Measurements from ENCODE around the gene CCDC87. TPM values are rescaled to one million over a fixed set of nuclear protein-coding genes. Genes with fewer than 3 reads are reported as not detected.

Gene CCDC87
- total and polyA plus RNA-seq, 2 of the 8 experiments (the other 6 are each of a cell fraction or from before 2014, with no cell fraction given) = 0.32 to 0.99 TPM

DNA sequence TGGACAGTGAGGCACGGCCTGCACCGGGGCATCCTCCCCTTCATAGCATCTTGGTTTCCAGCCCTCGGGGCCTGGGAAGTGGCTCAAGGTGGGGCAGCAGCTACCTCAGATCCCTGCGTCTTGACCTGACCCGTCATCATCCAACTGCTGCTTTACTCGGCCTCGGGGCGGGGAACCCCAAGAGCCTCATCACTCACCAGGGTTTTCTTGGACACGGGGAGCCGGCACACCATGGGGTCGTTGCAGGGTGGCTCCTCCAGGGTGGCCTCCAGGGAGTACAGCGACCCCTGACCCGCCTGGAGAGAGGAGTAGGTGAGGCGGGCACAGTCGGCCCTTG, 25.1 kb downstream of the CCDC87 start:
- Histone ChIP-seq H2BK5ac (ENCODE audit: low read depth, low read length) (no peak overlapping the region), H3K4me2 (ENCODE audit: insufficient read depth in 1 of 2, low read depth in 2 of 2, low read length in 2 of 2) (peak overlapping the region in 1 of 2 experiments; percentile 11; a peak in 1 of 4 replicates), H4K91ac (replicated peaks; ENCODE audit: insufficient read length, low read length) (peak overlapping the region; percentile 67), H3K79me2 (ENCODE audit: control insufficient read depth in 1 of 2, insufficient read depth in 2 of 2, low read length in 2 of 2) (no peaks in the 10 kb centered on the region), H3K27ac (ENCODE audit: low read depth, low read length) (no peak overlapping the region), H4K5ac (ENCODE audit: insufficient read length, low read depth, low read length) (no peak overlapping the region), H2AFZ (ENCODE audit: low read length) (no peak overlapping the region), H3K9ac (replicated peaks in 1 of 4; ENCODE audit: extremely low read depth in 1 of 4, low read depth in 3 of 4, low read length in 3 of 4) (no peak overlapping the region), H3K23me2 (ENCODE audit: low read depth, low read length) (no peaks in the 10 kb centered on the region), H3K4ac (replicated peaks; ENCODE audit: insufficient read length, low read depth, low read length) (no peak overlapping the region), H3K4me3 (ENCODE audit: extremely low read depth in 1 of 4, insufficient read depth in 2 of 4, low read depth in 3 of 4, low read length in 4 of 4) (no peak overlapping the region), H3K79me1 (ENCODE audit: low read depth, low read length) (no peaks in the 10 kb centered on the region), H3K27me3 (replicated peaks in 1 of 4; ENCODE audit: control insufficient read depth in 3 of 4, extremely low read depth in 1 of 4, insufficient read depth in 3 of 4, low read length in 3 of 4) (no peaks in the 10 kb centered on the region), H2BK12ac (ENCODE audit: low read depth, low read length) (no peak overlapping the region), H2AK5ac (ENCODE audit: low read depth, low read length) (no peak overlapping the region), H3K4me1 (replicated peaks in 1 of 4; ENCODE audit: control insufficient read depth in 3 of 4, insufficient read depth in 4 of 4, low read length in 3 of 4) (peaks cover 11 to 20% (median 14%) of the 10 kb centered on the region in 4 experiments; a peak in 6 of 7 replicates), H2BK120ac (replicated peaks; ENCODE audit: low read depth, low read length) (no peak overlapping the region), H3K36me3 (ENCODE audit: control insufficient read depth in 2 of 4, insufficient read depth in 4 of 4, low read length in 3 of 4) (peaks cover 0 to 8% (median 5%) of the 10 kb centered on the region in 4 experiments; a peak in 5 of 8 replicates), H3K23ac (ENCODE audit: insufficient read length) (no peak overlapping the region), H3K56ac (replicated peaks; ENCODE audit: insufficient read length, low read depth, low read length) (no peak overlapping the region), H3K9me3 (ENCODE audit: insufficient read depth in 2 of 2, low read depth in 1 of 2, low read length in 1 of 2) (0 out of 4 replicates have a peak, but pooled peaks cover 0 to 2% of the 10 kb centered on the region in 2 experiments), H2BK15ac (ENCODE audit: low read length) (no peak overlapping the region), H2BK20ac (ENCODE audit: low read length) (0 out of 2 replicates have a peak overlapping the region, but pooled peaks have one; percentile 32), H3K18ac (ENCODE audit: extremely low read depth, low read length) (no peak overlapping the region), H4K20me1 (replicated peaks in 1 of 2; ENCODE audit: control insufficient read depth in 1 of 2, insufficient read depth in 2 of 2, low read length in 2 of 2) (no peaks in the 10 kb centered on the region), H3K14ac (ENCODE audit: insufficient read length) (no peak overlapping the region), H4K8ac (ENCODE audit: extremely low read depth, insufficient read depth, low read length) (peak overlapping the region; percentile 91)
- WGBS, 2 experiments (ENCODE audit: extremely low coverage in 1 of 2, insufficient coverage in 1 of 2, insufficient read length in 1 of 2, insufficient replicate concordance in 2 of 2, low coverage in 1 of 2, low lambda C conversion rate in 2 of 2, missing lambda C conversion rate in 1 of 2) = 89% methylated on average over 15 of the region's 15 CpGs; no CpG with 5 or more reads in 1 of the 2 experiments
- DNase-seq (ENCODE audit: low read depth in 1 of 2, low spot score in 2 of 2) (no peak), FAIRE-seq (no peak)
- ChIA-PET POLR2A (ENCODE audit: partially characterized antibody) (interaction anchor here (0.7 to 4.8 kb wide), 16 partner anchors 9 to 111 kb away, joined by 3 to 51 read pairs (median 5); partner anchors contain the start of genes ACTN3, RBM14, RBM4 and RBM4B), CTCF (ENCODE audit: partially characterized antibody) (interaction anchor here (0.7 to 4.6 kb wide), 6 partner anchors 10 to 1080 kb away, joined by 3 to 46 read pairs (median 4); partner anchors contain the start of genes CCDC87 and CCS)
- TF ChIP-seq KDM1A (IDR thresholded peaks at IDR 0.05; ENCODE audit: borderline replicate concordance, low read length) (no peak), KDM4A (IDR thresholded peaks at IDR 0.05; ENCODE audit: low read depth, low read length, severe bottlenecking) (no peak), CHD1 (IDR thresholded peaks at IDR 0.05; ENCODE audit: low read depth, low read length) (no peak)
